Pancreas (tissue), 10 donors: ENCODE data around the gene HTN1. TPM values are rescaled to one million over a fixed set of nuclear protein-coding genes. Genes with fewer than 3 reads are reported as not detected.
"Not testable (repeated sequence)": the region's sequence is repeated elsewhere in the genome, so short reads cannot be mapped to it uniquely, and the experiment has no call there.

ENCODE experiments used
- ATAC-seq, 4 donors: fragments of 200-7000 bp; cut with Tn5 transposase; one replicate each; pipeline versions ENCODE4 v1.8.0 to v1.9.1; 2020; ENCODE audit warnings: mild to moderate bottlenecking in 4 of 4, moderate library complexity in 4 of 4
- DNase-seq, 6 donors: peaks; one replicate each; pipeline ENCODE4 v3.0.0-alpha.2; 2020
- FAIRE-seq: peaks from 2 replicates; lab custom pipeline; 2012; peaks lifted over from hg19 to GRCh38; lab: Jason Lieb, UNC
- H3K27ac ChIP-seq, 4 donors: fragments of 200-600 bp; sonication (generic); 1 replicate in 3 of 4; 2 replicates in 1 of 4; pipeline versions ENCODE4 v1.5.0 to v1.8.0; 2020
- H3K27me3 ChIP-seq, 4 donors: fragments of 200-600 bp; one replicate each; pipeline ENCODE4 v1.8.0; 2021
- H3K36me3 ChIP-seq, 3 donors: fragments of 200-600 bp; sonication (generic) in 1 of 3; one replicate each; pipeline versions ENCODE4 v1.5.0 to v1.8.0; 2020 to 2021
- H3K4me1 ChIP-seq, 3 donors: fragments of 200-600 bp; one replicate each; pipeline ENCODE4 v1.8.0; 2021
- H3K4me3 ChIP-seq, 4 donors: fragments of 200-600 bp; sonication (generic) in 2 of 4; one replicate each; pipeline versions ENCODE4 v1.5.0 to v1.8.0; 2020 to 2021
- H3K9me3 ChIP-seq, 4 donors: fragments of 200-600 bp; one replicate each; pipeline ENCODE4 v1.8.0; 2021
- CTCF ChIP-seq, 4 donors: fragments of 200-600 bp; sonication (generic) in 3 of 4; IDR thresholded peaks; one replicate each; pipeline versions ENCODE4 v1.5.0 to v1.8.0; 2021; ENCODE audit warnings: antibody characterized with exemption in 4 of 4
- WGBS, 2 donors: extraction: QIAGEN DNeasy Blood & Tissue Kit; methylation state at CpG; one replicate each; pipeline ENCODE4 v1.1.7; 2013; 5-methylcytosine and 5-hydroxymethylcytosine counted together
- intact Hi-C, 3 donors: fragments of 100-400 bp; cut with DNase I; formaldehyde crosslinking; loops; one replicate each; pipeline versions ENCODE4 v1.11.1 to v1.14.2; 2022
- polyA plus RNA-seq, 2 donors: library from polyadenylated mRNA; stranded (reverse); fragments of 200-250 nt; gene quantifications; one replicate each; pipeline ENCODE4 v1.2.3, GENCODE V29; 2013
- total RNA-seq, 6 donors: library from RNA; stranded (reverse); fragmentation: NEBNext Ultra II Directional in 4 of 6; extraction: Animal tissue kit (Norgen Biotek cat#: 25700) in 4 of 6; gene quantifications; one replicate each; pipeline versions ENCODE4 v1.2.1 to v1.2.4, GENCODE V29; 2021 to 2023
- donor health status: healthy with polysubstance abuse.
- donor health status: DM: no; HTN: no; CAD: no; lungs with moderate emphysema.
- donor health status: DM: no; HTN: no; CAD: no.
- donor health status: control.
- donor health status: control.
- donor health status: Bipolar disorder and iron deficiency.
- donor health status: DM: yes; HTN: yes; CAD: no.
- donor health status: DM: no; HTN: no; CAD: no.
- donor health status: DM: no; HTN: no; CAD: no.
- donor health status: DM: yes; HTN: yes; CAD: no.

Gene HTN1
- total RNA-seq (not detected), polyA plus RNA-seq (not detected)

GRCh38 chr4:70050138-70050537 lies at the start of gene HTN1:
TSS of gene HTN1 (plus strand) at chr4:70050438. CDS start at chr4:70053077, 2,639 bp downstream.
- intact Hi-C loops, H3K36me3 ChIP-seq, H3K27ac ChIP-seq, H3K9me3 ChIP-seq, FAIRE-seq, H3K27me3 ChIP-seq, ATAC-seq, H3K4me1 ChIP-seq, H3K4me3 ChIP-seq, DNase-seq: not testable (repeated sequence)
- WGBS, 2 donors: 80 to 84% methylated on average over 4 to 5 of the region's 6 CpGs

DNA sequence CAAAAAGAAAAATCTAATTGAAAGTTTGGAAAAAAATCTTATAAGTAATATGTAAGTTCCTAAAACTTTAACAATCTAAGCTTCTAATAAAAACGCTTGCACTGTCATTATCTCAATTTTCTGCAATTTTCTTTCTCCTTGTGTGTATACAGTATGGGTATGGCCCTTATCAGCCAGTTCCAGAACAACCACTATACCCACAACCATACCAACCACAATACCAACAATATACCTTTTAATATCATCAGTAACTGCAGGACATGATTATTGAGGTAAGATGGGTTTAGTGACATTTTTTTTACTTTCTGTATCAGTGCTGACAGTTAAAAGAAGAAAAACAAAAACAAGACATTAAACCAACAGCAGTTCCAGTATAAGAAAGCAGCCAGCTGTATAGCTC lies 49.5 kb upstream of the HTN1 start:
- Histone ChIP-seq H3K4me3 (no peak overlapping the region), H3K36me3 (no peaks in the 10 kb centered on the region), H3K27ac (no peak overlapping the region), H3K9me3 (no peaks in the 10 kb centered on the region), H3K4me1 (no peaks in the 10 kb centered on the region), H3K27me3 (no peaks in the 10 kb centered on the region)
- 67 to 89% methylated on average over 1 of the region's 1 CpG for WGBS, 2 donors
- DNase-seq (no peak), ATAC-seq (no peak), FAIRE-seq (no peak)
- TF ChIP-seq CTCF (IDR thresholded peaks at IDR 0.05): no peak
- intact Hi-C loops: no loop called here

DNA sequence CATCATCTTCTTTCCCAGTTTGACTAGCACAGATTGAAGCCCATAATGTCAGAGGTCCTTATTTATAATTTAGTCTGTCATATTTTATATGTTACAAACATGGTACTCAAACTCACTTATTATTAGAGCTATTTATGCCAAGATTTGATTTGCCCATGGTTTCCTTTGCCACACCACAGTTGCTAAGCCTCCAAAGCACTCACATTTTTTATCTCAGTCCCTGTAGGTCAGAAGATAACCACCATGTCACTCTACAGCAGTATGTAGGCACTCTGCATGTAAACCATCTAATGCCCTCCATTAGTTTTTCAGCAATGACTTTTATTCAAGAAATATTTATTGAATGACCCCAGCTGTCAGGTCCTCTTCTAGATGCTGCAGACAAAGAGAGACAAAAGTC lies 47.7 kb upstream of the HTN1 start:
- no peaks in the 10 kb centered on the region for H3K27me3 ChIP-seq
- no peak overlapping the region for H3K27ac ChIP-seq
- no peak overlapping the region for H3K4me3 ChIP-seq
- DNase-seq: no peak
- FAIRE-seq: no peak
- H3K36me3 ChIP-seq: no peaks in the 10 kb centered on the region
- H3K9me3 ChIP-seq: no peaks in the 10 kb centered on the region
- intact Hi-C loops: no loop called here
- no peaks in the 10 kb centered on the region for H3K4me1 ChIP-seq
- ATAC-seq: no peak
- TF ChIP-seq CTCF (IDR thresholded peaks at IDR 0.05): no peak

- TF ChIP-seq CTCF (IDR thresholded peaks at IDR 0.05): no peak
- ATAC-seq: no peak
- WGBS, 2 donors: 54 to 63% methylated on average over 3 of the region's 3 CpGs
- H3K9me3 ChIP-seq: no peaks in the 10 kb centered on the region
- no peak overlapping the region for H3K4me3 ChIP-seq
- FAIRE-seq: no peak
- H3K36me3 ChIP-seq: no peaks in the 10 kb centered on the region
- H3K27ac ChIP-seq: no peak overlapping the region
- no peak for DNase-seq
- H3K4me1 ChIP-seq: no peaks in the 10 kb centered on the region
- intact Hi-C loops: no loop called here
- no peaks in the 10 kb centered on the region for H3K27me3 ChIP-seq
Measured at GRCh38 chr4:70008771-70009170, 41.5 kb upstream of the HTN1 start.

GRCh38 chr4:70019006-70019405 lies 31.2 kb upstream of the HTN1 start:
- ATAC-seq, intact Hi-C loops, FAIRE-seq, DNase-seq, H3K27ac ChIP-seq, H3K4me3 ChIP-seq, H3K4me1 ChIP-seq, H3K36me3 ChIP-seq, H3K9me3 ChIP-seq, H3K27me3 ChIP-seq: not testable (repeated sequence)
- WGBS, 2 donors: 80 to 84% methylated on average over 7 to 10 of the region's 10 CpGs

- DNase-seq: no peak
- Histone ChIP-seq H3K27me3 (no peaks in the 10 kb centered on the region), H3K9me3 (no peaks in the 10 kb centered on the region), H3K4me3 (no peak overlapping the region), H3K36me3 (no peaks in the 10 kb centered on the region), H3K27ac (no peak overlapping the region), H3K4me1 (no peaks in the 10 kb centered on the region)
- no peak for TF ChIP-seq CTCF (IDR thresholded peaks at IDR 0.05)
- ATAC-seq: no peak
- no peak for FAIRE-seq
- WGBS, 2 donors: 65 to 75% methylated on average over 2 of the region's 2 CpGs
- intact Hi-C loops: no loop called here
Measured at GRCh38 chr4:70023218-70023617, 27.0 kb upstream of the HTN1 start.
